Lower leg skin (tissue), 4 donors: ENCODE measurements around the gene RAPGEF5. TPM values are rescaled to one million over a fixed set of nuclear protein-coding genes. Genes with fewer than 3 reads are reported as not detected.

Experiments used
- DNase-seq, 2 donors: peaks; one replicate each; pipeline ENCODE4 v3.0.0-alpha.2; 2019; ENCODE audit warnings: low spot score in 2 of 2
- H3K4me3 ChIP-seq: fragments of 200-600 bp; sonication (generic); 2 replicates; pipeline ENCODE4 v1.5.1; 2017; ENCODE audit warnings: mild to moderate bottlenecking, low read depth; ENCODE audit not compliant: poor library complexity, severe bottlenecking
- POLR2A ChIP-seq, 2 donors: fragments of 450-650 bp; IDR thresholded peaks; one replicate each; pipeline ENCODE4 v1.6.1; 2016 to 2017; ENCODE audit warnings: antibody characterized with exemption in 2 of 2, mild to moderate bottlenecking in 1 of 2, moderate library complexity in 1 of 2
- WGBS, 2 donors: methylation state at CpG; one replicate each; pipeline ENCODE4 v1.1.5; 2018; 5-methylcytosine and 5-hydroxymethylcytosine counted together
- intact Hi-C: fragments of 100-400 bp; cut with DNase I; formaldehyde crosslinking; loops from one replicate; pipeline ENCODE4 v1.15.0; 2023; ENCODE audit warnings: low total_unique reads
- total RNA-seq, 4 donors: library from RNA; depleted of rRNA; stranded (reverse); fragments of >200 nt; gene quantifications; one replicate each; pipeline ENCODE4 v1.1.0, GENCODE V29; 2016
- TF ChIP-seq, protein P1 (sequence below), 3 donors: fragments of 450-650 bp; IDR thresholded peaks; one replicate each; pipeline ENCODE4 v1.5.1; 2016; ENCODE audit warnings: antibody characterized with exemption in 3 of 3, mild to moderate bottlenecking in 3 of 3, moderate library complexity in 2 of 3

Gene RAPGEF5
- total RNA-seq, 4 donors from 2014 or later, result 19.4 to 47.7 (median 25.2) TPM

DNA sequence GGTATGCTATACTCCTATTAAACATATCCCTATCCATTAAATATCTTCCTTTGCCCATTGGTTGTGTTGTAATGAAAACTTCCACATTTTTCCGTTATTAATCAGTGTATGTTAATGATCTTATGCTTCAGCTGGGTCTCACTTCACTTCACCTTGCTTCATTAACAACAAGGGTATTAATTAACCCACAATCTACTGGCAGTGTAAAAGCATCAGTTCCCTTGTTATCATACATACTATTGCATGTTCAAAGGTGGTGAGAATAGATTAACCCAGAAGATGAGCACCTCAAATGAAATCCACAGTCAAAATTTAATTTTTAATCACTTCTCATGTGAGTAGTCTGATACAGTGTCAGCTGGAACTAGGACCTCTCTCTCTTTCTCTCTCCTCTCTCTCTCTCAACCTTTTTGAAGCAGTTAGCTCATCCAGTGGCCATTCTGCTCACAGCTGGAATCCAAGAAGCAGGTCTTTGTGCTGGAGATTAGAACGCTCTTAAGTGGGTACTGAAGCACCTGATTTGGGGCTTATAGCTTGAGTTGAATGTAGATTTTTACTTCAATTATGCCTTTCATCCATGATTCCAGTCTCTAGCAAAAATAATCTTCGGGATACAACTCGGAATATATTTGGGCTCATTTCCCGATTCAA, 172.3 kb downstream of the RAPGEF5 start:
- no peak for DNase-seq
- WGBS, 2 donors, result 91 to 92% methylated on average over 5 of the region's 5 CpGs
- intact Hi-C loops, result no loop called here
- no peak overlapping the region for H3K4me3 ChIP-seq
- no peak for TF ChIP-seq POLR2A (IDR thresholded peaks at IDR 0.05)
- TF ChIP-seq, protein P1, sequence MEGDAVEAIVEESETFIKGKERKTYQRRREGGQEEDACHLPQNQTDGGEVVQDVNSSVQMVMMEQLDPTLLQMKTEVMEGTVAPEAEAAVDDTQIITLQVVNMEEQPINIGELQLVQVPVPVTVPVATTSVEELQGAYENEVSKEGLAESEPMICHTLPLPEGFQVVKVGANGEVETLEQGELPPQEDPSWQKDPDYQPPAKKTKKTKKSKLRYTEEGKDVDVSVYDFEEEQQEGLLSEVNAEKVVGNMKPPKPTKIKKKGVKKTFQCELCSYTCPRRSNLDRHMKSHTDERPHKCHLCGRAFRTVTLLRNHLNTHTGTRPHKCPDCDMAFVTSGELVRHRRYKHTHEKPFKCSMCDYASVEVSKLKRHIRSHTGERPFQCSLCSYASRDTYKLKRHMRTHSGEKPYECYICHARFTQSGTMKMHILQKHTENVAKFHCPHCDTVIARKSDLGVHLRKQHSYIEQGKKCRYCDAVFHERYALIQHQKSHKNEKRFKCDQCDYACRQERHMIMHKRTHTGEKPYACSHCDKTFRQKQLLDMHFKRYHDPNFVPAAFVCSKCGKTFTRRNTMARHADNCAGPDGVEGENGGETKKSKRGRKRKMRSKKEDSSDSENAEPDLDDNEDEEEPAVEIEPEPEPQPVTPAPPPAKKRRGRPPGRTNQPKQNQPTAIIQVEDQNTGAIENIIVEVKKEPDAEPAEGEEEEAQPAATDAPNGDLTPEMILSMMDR (IDR thresholded peaks at IDR 0.05), result no peak

DNA sequence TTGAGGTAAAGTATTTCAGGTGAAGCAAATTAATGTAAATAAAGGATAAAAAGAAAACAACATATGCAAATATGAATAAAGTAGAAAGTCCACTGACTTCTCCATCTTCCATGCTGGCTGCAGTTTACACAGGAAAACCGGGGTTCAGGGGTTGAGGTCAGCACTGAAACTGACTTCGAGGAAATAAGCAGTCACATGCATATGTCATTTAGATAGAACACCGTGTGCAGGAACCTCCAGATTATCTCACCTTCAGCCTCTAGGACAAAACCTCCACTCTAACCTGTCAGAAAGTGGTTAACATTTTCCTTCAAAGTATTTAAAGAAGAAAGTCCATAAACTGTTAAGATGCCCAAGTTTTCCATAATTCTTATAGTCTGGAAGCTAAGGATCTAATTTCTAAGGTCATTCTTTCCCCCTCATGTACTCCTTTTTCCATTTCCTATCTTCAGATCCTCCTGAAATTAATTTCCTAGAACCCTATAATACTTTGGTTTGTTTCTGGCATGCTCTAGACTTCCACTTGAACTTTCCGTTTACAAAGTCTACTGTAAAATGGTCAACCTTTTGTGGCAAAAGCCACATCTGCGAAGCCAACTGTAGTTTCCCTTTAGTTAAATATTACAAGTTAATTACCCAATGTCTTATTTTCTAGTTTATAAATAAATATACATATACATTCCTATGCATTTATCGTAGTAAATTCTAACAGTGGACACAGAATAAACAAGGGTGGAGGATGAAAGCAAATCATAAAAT, 173.3 kb downstream of the RAPGEF5 start:
- TF ChIP-seq POLR2A (IDR thresholded peaks at IDR 0.05), result no peak
- TF ChIP-seq, protein P1 (IDR thresholded peaks at IDR 0.05), result no peak
- 87 to 90% methylated on average over 6 of the region's 6 CpGs for WGBS, 2 donors
- no peak overlapping the region for H3K4me3 ChIP-seq
- no peak for DNase-seq
- intact Hi-C loops, result no loop called here

DNA sequence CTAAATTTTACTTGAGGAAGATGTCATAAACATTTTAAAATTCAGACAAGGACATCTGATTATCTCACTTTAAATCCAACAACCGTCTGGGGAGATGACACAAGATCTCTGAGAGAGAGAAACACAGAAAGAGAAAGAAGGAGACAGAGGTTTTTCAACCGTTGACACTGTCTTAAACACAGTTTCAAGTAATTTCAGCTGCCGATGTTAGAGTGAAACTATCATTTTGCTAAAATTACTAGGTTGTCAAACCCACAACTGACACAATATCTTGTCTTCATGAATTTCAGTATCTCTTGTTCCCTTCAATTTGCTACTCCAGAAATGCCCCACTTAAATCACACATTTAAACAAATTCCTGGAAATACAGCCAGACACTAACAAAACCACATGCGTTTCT, 174.8 kb downstream of the RAPGEF5 start:
- intact Hi-C loops, result no loop called here

DNA sequence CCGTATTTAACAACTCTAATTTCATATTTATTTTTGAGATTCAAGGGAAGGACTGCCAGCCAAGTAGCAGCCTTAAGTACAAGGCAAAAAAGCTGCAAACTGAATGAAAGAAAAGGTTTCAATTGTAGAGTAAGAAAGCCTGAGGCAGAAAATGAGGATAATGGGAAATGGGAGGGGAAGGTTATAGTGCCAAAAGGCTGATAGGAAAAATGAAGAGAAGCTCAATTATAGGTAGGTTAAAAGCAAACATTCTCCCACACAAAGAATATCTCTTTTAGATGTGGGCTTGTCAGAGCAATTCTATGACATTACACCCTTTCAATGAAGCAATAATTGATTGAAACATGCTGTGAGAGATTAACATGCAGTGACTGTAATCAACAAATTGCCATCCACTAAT, 175.3 kb downstream of the RAPGEF5 start:
- H3K4me3 ChIP-seq, result no peak overlapping the region
- intact Hi-C loops, result no loop called here
- TF ChIP-seq, protein P1 (IDR thresholded peaks at IDR 0.05), result no peak
- no peak for TF ChIP-seq POLR2A (IDR thresholded peaks at IDR 0.05)
- DNase-seq, result no peak
- 31 to 36% methylated on average over 1 of the region's 1 CpG for WGBS, 2 donors

More for the DNA sequence above, 174.8 kb downstream of the RAPGEF5 start:
- TF ChIP-seq, protein P1 (IDR thresholded peaks at IDR 0.05), result no peak
- no peak for TF ChIP-seq POLR2A (IDR thresholded peaks at IDR 0.05)
- WGBS, 2 donors, result 40 to 43% methylated on average over 4 of the region's 4 CpGs
- H3K4me3 ChIP-seq, result no peak overlapping the region
- DNase-seq, result no peak

DNA sequence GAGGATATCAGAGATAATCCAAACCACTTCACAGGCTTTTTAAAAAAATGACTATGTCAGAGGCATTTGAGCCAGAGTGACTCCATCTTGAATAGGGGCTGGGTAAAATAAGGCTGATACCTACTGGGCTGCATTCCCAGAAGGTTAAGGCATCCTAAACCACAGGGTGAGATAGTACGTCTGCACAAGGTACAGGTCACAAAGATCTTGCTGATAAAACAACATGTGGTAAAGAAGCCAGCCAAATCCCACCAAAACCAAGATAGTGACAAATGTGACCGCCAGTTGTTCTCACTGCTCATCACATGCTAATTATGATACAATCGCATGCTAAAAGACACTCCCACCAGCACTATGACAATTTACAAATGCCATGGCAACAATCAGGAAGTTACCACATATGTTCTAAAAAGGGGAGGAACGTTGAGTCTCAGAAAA, 177.5 kb downstream of the RAPGEF5 start:
- no peak overlapping the region for H3K4me3 ChIP-seq
- WGBS, 2 donors, result 81 to 85% methylated on average over 4 of the region's 4 CpGs
- TF ChIP-seq, protein P1 (IDR thresholded peaks at IDR 0.05), result no peak
- no peak for TF ChIP-seq POLR2A (IDR thresholded peaks at IDR 0.05)
- DNase-seq, result no peak
- intact Hi-C loops, result no loop called here
